PC-9 (cell line): ENCODE measurements around the gene USP24.
"Not testable (repeated sequence)": the region's sequence is repeated elsewhere in the genome, so short reads cannot be mapped to it uniquely, and the experiment has no call there.

Experiments used
- CTCF ChIP-seq: fragments of 200-600 bp; sonication (generic); conservative IDR thresholded peaks from 2 replicates; pipeline ENCODE4 v1.6.1; 2017; ENCODE audit warnings: mixed run types, antibody characterized with exemption, mild to moderate bottlenecking, moderate library complexity
- EZH2 ChIP-seq: fragments of 200-600 bp; sonication (generic); IDR thresholded peaks from 2 replicates; pipeline ENCODE4 v1.8.0; 2017; ENCODE audit warnings: antibody characterized with exemption, low read depth

DNA sequence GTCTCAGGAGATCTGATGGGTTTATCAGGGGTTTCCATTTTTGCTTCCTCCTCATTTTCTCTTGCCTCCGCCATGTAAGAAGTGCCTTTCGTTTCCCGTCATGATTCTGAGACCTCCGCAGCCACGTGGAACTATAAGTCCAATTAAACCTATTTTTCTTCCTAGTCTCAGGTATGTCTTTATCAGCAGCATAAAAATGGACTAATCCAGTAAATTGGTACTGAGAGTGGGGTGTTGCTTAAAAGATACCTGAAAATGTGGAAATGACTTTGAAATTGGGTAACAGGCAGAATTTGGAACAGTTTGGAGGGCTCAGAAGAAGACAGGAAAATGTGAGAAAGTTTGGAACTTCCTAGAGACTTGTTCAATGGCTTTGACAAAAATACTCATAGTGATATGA, 184.1 kb downstream of the USP24 start:
- TF ChIP-seq CTCF, EZH2: not testable (repeated sequence)
